ENCODE results near the gene NUP42.

The NUP42 gene

DNA sequence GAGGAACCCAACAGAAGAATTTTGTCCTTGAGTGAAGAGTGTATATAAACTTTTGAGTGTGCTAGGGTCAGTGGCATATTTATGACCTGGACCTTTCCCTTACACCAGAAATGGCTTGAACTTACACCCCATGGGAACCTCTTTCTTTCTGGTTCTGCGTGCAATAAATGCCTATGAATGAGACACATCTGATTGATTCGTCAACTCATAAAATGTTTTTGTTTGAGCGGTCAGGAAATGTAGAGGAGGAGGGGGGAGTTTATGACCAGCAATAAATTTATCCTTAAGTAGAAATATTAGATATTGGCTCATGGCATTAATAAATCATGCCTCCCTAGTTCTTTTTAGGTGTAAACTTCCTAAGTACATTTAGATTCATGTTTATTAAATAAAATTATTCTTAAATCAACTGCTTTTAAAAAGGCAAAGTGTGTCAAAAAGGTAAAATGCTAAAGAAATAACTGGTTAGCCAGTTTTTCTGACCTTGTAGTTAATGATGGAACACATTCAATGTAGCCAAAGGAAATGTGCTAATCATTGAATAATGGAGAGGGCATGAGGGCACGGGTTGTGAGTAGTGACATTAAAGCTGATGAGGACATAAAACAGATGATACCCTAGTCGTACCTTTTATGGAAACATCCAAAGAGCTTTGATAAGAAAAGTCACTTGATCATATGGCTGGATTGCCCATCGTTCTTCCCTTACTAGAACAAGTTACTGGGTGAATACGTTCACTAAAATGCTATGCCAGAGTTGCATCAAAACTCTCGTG is 13.6 kb upstream of the NUP42 start:
- TF ChIP-seq TAF1 (IDR thresholded peaks at IDR 0.05; ENCODE audit: borderline replicate concordance, insufficient read depth, low read length) (no peak), POLR2AphosphoS5 (IDR thresholded peaks at IDR 0.05; ENCODE audit: low read depth, low read length) (no peak), SIN3A (IDR thresholded peaks at IDR 0.05; ENCODE audit: borderline replicate concordance, insufficient read depth, low read length) (no peak), FOXP2 (optimal IDR thresholded peaks at IDR 0.05; ENCODE audit: borderline replicate concordance, extremely low read depth, extremely low read length, insufficient read depth) (no peak)
- TF ChIP-seq, protein P1, sequence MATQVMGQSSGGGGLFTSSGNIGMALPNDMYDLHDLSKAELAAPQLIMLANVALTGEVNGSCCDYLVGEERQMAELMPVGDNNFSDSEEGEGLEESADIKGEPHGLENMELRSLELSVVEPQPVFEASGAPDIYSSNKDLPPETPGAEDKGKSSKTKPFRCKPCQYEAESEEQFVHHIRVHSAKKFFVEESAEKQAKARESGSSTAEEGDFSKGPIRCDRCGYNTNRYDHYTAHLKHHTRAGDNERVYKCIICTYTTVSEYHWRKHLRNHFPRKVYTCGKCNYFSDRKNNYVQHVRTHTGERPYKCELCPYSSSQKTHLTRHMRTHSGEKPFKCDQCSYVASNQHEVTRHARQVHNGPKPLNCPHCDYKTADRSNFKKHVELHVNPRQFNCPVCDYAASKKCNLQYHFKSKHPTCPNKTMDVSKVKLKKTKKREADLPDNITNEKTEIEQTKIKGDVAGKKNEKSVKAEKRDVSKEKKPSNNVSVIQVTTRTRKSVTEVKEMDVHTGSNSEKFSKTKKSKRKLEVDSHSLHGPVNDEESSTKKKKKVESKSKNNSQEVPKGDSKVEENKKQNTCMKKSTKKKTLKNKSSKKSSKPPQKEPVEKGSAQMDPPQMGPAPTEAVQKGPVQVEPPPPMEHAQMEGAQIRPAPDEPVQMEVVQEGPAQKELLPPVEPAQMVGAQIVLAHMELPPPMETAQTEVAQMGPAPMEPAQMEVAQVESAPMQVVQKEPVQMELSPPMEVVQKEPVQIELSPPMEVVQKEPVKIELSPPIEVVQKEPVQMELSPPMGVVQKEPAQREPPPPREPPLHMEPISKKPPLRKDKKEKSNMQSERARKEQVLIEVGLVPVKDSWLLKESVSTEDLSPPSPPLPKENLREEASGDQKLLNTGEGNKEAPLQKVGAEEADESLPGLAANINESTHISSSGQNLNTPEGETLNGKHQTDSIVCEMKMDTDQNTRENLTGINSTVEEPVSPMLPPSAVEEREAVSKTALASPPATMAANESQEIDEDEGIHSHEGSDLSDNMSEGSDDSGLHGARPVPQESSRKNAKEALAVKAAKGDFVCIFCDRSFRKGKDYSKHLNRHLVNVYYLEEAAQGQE (IDR thresholded peaks at IDR 0.05; ENCODE audit: insufficient read depth in 1 of 2, low read depth in 2 of 2, low read length in 2 of 2), result no peak

DNA sequence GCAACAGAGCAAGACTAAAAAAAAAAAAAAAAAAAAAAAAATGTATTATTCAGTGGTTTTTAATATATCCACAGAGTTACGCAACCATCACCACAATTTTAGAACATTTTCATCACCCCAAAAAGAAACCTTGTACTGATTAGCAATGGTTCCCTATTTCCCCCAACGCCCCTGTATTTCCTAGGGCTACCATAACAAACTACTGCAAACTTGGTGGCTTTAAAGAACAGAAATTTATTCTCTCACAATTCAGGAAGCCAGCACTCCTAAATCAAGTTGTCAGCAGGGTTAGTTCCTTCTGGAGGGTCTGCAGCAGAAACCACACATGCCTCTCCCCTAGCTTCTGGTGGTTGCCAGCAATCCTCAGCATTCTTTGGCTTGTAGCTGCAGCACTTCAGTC is 5.9 kb upstream of the NUP42 start:
- TF ChIP-seq TAF1 (IDR thresholded peaks at IDR 0.05; ENCODE audit: borderline replicate concordance, insufficient read depth, low read length) (no peak), SIN3A (IDR thresholded peaks at IDR 0.05; ENCODE audit: borderline replicate concordance, insufficient read depth, low read length) (no peak), FOXP2 (optimal IDR thresholded peaks at IDR 0.05; ENCODE audit: borderline replicate concordance, extremely low read depth, extremely low read length, insufficient read depth) (no peak), POLR2AphosphoS5 (IDR thresholded peaks at IDR 0.05; ENCODE audit: low read depth, low read length) (no peak)
- TF ChIP-seq, protein P1 (IDR thresholded peaks at IDR 0.05; ENCODE audit: insufficient read depth in 1 of 2, low read depth in 2 of 2, low read length in 2 of 2), result no peak

DNA sequence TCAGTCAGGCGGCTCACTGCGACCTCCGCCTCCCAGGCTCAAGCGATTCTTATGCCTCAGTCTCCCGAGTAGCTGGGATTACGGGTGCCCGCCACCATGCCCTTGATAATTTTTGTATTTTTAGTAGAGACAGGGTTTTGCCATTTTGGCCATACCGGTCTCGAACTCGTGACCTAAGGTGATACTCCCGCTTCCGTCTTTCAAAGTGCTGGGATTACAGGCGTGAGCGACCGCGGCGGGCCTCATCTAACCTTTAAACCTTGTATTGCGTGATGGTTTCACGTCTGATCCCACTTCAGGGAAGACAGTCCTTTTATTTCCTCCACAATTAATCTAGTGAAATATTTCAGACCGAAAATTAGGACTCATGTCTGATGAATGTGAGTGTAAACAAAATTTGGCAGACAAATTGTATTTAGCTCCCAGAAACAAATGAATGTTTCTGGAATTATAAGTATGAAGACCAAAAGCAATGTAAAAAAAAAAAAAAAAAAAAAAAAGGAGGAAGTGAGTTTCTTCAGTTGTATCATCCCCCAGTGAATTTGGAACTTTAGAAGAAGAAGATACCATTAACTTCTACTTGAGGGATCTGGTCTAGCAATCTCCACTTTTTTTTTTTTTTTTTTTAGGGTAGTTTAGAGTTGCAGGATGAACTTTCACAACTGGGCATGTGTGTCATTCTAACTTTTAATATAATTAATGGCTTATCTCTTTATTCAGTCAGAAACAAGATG is 1.6 kb downstream of the NUP42 start:
- TF ChIP-seq SIN3A (IDR thresholded peaks at IDR 0.05; ENCODE audit: borderline replicate concordance, insufficient read depth, low read length), result no peak
- no peak for TF ChIP-seq FOXP2 (optimal IDR thresholded peaks at IDR 0.05; ENCODE audit: borderline replicate concordance, extremely low read depth, extremely low read length, insufficient read depth)
- no peak for TF ChIP-seq TAF1 (IDR thresholded peaks at IDR 0.05; ENCODE audit: borderline replicate concordance, insufficient read depth, low read length)
- TF ChIP-seq, protein P1 (IDR thresholded peaks at IDR 0.05; ENCODE audit: insufficient read depth in 1 of 2, low read depth in 2 of 2, low read length in 2 of 2), result no peak
- TF ChIP-seq POLR2AphosphoS5 (IDR thresholded peaks at IDR 0.05; ENCODE audit: low read depth, low read length), result no peak

DNA sequence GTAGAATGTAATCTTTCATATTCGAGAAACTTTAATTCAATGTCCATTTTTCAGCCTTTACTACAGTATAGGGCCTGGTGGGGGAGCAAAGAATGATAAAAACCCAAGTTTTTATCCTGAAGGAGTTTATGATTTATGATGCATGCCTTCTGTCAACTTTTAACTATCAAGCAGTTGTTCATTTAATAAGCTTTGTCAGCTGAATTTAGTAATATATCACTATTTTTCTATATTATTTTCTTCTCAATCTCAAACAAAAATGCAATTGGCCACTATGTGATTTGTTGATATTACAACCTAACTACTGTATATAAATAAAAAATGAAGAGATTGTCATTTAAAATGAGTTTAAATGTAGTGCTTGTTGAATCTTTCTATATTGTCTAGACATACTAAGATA is 2.4 kb downstream of the NUP42 start:
- TF ChIP-seq, protein P1 (IDR thresholded peaks at IDR 0.05; ENCODE audit: insufficient read depth in 1 of 2, low read depth in 2 of 2, low read length in 2 of 2), result no peak
- no peak for TF ChIP-seq POLR2AphosphoS5 (IDR thresholded peaks at IDR 0.05; ENCODE audit: low read depth, low read length)
- no peak for TF ChIP-seq SIN3A (IDR thresholded peaks at IDR 0.05; ENCODE audit: borderline replicate concordance, insufficient read depth, low read length)
- no peak for TF ChIP-seq TAF1 (IDR thresholded peaks at IDR 0.05; ENCODE audit: borderline replicate concordance, insufficient read depth, low read length)
- TF ChIP-seq FOXP2 (optimal IDR thresholded peaks at IDR 0.05; ENCODE audit: borderline replicate concordance, extremely low read depth, extremely low read length, insufficient read depth), result no peak
